DMS 273 treated with DMSO at 0.1 percent for 48 hours (cell line): ENCODE data around the gene FEV.

Source experiments
- DNase-seq: peaks from one replicate; lab custom pipeline; 2025; lab: John Stamatoyannopoulos, UW

The FEV gene

DNA sequence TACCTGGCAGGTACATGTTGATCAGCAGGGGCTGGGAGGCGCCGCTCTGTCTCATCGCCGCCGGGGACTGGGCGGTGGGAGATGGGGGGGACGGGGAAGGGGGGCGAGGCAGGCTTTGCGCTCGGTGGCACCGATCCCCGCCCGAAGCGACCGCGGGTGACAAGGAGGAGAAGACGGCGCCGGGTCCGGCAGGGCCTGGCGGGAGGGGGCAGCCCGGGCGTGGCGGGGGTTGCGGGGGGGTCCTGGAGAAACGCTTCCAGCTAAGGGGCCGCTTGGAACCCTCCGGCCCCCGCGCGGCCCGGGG, at the start of gene FEV:
Gene FEV (minus strand): TSS at position 164 of the 304 bp plus-strand sequence. CDS start 109 bp downstream, at position 55.
- DNase-seq, result no peak

- DNase-seq, result no peak
Observed at GRCh38 chr2:219032051-219032745, 47.2 kb upstream of the FEV start.

DNA sequence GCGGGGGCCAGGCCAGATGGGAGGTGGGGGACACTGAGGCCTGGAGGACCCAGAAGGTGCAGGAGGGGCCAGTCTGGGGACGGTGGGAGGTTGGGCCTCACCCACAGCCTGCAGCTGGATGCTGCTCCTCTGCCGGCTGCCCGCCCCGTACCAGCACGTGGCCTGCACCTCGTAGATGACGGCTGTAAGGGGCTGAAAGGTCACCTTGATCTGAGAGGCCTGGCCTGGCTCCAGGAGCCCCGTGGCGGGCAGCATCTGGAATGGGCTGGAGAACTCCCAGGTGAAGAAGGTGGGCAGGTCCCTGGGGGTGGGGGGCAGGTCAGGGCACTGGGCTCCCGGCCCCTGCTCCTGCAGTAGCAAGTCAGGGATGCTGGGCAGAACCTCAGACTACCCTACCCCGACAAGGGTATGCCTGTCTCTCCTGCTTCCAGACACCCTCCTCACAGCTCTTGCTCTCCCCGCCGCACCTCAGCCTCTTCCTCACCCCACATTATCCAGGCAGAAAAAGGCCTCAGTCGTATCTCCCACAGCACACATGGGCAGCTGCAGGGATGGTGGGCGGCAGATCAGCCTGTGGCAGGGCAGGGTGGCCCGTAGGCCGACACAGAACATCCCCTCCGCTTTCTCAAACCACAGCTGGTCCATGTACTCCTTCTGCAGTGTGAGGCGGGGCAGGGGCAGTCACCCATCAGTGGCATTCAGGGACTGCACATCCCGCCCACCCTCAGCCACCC, 46.2 kb upstream of the FEV start:
- DNase-seq, result no peak

GRCh38 chr2:219030177-219030940, 45.4 kb upstream of the FEV start:
- DNase-seq, result no peak

DNA sequence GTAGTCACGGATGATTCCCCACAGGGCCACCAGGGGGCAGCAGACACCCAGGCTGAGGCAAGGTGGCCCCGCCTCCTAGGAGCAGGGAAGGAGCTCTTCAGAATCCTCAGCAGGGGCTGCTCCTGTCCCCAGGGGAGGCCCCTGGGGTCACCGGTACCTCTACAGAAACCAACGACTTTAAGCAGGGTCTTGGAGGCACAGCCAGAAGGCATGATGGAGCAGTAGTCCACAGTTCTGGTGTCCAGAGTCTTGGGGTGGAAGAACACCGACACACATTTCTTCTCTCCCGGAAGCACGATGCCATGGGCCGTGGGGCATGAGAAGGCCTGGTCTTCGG, 44.8 kb upstream of the FEV start:
- no peak for DNase-seq

DNA sequence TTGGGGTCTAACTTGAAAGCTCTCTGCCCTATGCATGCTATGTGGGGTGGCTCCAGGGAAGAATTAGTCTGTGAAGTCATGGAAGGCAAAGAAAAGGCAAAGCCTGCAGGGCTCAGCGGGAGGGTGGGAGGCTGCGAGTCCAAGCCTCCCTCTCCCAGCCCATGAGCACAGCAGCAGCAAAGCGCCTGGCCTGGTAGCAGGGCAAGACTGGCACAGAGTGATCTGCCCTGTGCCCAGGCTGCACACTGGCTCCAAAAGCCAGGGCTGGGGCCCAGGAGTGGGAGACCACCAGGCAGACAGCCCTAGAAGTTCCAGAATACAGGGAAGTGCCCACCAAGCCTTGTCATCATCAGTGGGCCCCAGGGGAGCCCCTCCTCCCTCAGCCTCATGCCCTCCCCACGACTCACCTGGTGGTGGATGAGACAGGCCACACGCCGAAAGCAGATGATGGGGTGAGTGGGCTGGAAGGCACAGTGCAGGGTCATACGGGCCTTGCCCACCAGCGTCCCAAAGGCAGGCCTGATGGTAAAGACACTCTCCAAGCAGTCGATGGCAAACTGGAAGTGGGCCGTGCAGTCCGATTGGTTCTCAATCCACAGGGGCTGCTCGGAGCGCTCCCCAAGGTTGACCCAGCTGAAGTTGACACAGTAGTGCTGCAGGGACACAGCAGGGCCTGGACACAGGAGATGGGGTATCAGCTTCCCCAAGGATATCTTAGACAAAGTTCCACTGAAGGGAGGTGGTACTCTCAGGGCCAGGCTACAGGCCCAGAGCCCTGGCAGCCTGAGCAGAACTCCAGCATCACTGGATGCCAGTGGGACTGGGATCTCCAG, 44.2 kb upstream of the FEV start:
- no peak for DNase-seq

GRCh38 chr2:219028141-219028540, 43.2 kb upstream of the FEV start:
- no peak for DNase-seq

GRCh38 chr2:219027511-219028055, 42.6 kb upstream of the FEV start:
- DNase-seq, result no peak

DNA sequence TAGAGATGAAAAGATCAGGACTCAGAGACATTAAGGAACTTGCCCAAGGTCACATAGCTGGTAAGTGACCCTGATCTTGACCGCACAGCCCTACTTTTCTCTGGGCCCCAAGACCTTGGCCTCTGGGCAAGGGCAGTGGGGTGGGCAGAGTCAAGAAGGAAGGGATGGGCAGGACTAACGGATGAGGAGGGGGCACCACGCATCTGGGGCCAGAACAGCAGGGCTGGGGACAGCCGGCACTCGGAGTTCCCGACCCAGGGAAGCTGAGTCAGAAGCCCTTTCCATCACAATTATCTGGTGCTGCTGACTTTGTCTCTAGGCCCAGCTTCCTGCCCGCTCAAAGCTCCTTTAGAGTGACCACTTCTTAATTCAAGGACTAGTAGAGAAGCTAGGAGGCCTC, 42.0 kb upstream of the FEV start:
- DNase-seq, result no peak

DNA sequence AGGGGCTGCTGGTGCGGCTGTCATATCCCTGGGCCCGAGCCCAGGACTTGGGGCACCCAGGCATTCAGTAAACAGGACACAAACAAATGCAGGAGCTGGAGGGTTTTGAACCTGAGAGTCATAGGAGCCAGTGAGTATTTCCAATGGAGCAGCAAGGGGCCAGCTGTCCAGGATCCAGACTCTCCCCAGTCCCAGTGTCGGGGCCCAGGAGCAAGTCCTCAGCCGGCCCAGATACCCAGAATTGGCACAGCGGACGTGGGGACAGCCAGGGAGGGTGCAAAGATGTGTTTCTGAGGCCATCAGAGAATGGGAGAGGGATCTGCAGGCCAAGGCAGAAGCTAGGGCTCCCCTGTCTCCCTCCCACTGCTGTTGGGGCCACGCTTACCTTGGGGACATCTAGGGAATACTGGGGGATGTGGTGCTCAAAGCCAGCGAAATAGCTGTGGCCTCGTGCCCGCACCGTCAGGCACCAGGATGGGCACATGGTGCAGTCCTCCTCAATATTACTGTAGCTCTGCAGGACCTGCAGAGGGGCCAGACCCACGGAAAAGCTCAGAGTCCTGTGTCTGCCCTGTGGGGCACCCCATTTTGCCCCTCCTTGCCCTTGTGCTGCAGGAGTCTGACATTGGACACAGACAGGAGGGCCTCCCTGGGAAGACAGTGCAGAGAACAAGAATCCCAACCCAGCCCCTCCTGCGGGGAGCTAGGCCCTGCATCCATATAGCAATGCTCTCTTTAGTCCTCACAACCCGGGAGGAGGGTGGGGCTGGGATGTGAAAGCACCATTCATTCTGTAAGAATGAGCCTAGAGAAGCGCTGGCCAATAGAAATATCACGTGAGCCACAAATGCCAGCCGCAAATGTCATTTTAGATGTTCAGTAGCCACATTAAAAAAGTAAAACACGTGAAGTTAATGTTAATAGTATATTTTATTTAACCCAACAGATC, 40.9 kb upstream of the FEV start:
- DNase-seq, result no peak

DNA sequence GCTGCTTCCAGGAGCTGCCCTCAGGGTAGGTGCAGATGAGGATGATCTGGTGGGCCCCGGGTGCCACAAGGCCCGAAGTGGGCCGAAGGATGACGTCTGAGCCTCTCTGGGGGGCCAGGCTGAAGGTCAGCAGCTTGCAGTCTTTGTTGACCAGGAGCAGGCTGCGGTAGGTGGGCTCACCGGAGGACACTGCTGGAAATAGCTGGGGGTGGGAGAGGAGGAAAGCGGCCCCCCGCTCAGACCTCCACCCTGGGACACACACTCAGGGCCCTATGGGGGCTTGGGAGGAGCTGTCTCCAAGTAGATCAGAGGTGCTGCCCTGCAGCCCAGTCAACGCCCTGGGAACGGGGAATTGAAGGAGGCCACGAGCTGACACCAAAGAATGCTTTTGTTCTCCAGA, 39.1 kb upstream of the FEV start:
- no peak for DNase-seq

- no peak for DNase-seq
Observed at GRCh38 chr2:219023045-219023605, 38.1 kb upstream of the FEV start.

DNA sequence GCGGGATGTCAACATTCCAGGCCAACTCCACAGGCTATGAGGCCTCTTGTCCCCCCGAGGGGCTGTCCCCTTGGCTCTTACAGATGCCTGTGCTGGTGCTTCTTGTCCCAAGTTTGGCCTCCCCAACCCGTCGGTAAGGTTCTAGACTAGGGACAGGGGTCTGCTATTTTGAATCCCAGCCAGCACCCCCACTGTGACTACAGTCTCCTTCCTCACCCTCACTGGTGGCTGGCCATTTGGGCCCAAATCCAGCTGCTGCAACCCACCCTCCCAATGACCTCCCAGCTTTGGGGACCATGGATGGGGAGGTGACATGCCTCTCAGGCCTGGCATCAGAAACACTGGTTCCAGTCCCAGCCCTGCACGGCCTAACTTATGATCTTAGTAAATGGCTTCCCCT, 37.6 kb upstream of the FEV start:
- no peak for DNase-seq

GRCh38 chr2:219022041-219022440, 37.1 kb upstream of the FEV start:
- DNase-seq, result no peak

DNA sequence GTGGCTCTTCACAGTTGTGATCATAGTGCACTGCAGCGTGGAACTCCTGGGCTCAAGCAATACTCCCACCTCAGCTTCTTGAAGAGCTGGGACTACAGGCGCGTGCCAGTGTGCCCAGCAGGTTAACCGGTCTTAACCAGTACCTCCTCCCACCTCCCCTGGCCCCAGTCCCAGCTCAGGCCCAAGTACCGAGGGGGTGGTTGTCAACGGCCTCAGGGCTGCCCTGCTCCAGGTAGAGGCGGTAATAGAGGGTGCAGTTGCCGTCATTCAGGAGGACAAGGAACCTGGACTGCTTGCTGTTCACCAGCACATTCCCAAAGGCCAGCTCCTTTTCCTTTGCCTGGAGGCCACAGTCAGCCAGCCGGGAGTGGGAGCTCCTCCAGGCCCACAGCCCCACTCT, 36.6 kb upstream of the FEV start:
- no peak for DNase-seq

DNA sequence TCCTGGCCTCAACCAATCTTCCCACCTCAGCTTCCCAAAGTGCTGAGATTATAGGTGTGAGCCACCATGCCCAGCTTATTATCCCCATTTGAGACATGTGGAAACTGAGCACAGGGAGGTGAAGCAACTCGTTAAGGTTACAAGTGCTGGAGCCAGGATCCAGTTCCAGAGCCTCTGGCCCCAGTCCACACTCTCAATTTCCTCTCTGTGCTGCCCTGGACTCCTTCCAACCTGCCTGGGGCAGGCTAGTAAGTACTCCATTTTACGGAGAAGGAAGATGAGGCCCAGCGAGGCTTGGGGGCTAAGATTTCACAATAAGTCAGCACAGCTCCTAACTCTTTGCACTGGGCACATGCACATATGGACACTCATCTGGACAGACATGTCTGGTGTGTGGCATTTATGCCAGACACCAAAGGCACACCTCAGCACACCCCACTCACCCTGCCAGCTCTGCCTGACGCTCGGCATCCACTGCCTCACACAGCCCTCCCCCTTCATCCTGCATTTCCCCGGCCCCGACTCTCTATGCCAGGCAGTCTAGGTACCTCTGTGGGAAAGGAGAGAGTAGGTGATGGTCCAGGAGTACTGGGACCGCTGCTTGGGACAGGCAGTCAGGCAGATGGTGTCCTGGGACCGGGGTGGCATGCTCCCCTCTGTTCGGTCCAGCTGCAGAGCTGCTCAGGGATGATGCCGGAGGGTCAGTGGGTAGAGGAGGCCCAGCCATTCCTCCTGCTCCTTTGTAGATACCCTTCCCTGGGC, 35.8 kb upstream of the FEV start:
- DNase-seq, result no peak

DNA sequence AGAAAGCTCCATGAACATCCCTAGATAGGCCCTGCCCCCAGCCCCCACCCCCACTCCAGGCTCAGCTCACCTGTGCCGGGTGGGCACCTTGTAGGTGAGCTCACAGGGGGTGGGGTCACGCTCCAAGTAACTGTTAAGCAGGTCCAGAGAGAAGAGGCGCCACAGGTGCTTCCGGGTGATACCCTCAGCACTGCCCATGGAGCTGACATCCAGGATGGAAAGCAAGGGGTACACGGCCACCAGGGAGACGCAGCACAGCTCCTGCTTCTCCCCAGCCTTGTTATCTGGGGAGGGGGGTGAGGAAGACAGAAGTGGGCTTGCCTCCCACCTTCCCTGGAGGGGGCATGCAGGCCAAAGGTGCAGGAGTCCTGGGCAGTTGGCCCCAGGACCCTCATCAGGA, 34.5 kb upstream of the FEV start:
- no peak for DNase-seq

- DNase-seq, result no peak
Observed at GRCh38 chr2:219018726-219019125, 33.7 kb upstream of the FEV start.

- DNase-seq, result no peak
Observed at GRCh38 chr2:219018286-219018685, 33.3 kb upstream of the FEV start.
